WTC11 (cell line): ENCODE measurements around the gene ATP2B2. TPM values are rescaled to one million over a fixed set of nuclear protein-coding genes. Genes with fewer than 3 reads are reported as not detected.

ENCODE experiments used
- ATAC-seq: fragments of 200-7000 bp; cut with Tn5 transposase; 2 replicates; pipeline ENCODE4 v1.10.0; 2021; ENCODE audit warnings: mild to moderate bottlenecking, moderate library complexity
- CTCF ChIA-PET: fragments of 300-600 bp; sonication (Branson Sonifier 250); formaldehyde crosslinking; loops from one replicate; lab custom pipeline; 2021; ENCODE audit warnings: antibody characterized with exemption; lab: Charles Lee
- POLR2A ChIA-PET: fragments of 350-600 bp; sonication (Branson Sonifier 250); formaldehyde crosslinking; loops from one replicate; lab custom pipeline; 2021; ENCODE audit warnings: antibody characterized with exemption; lab: Charles Lee
- DNase-seq: peaks from one replicate; pipeline ENCODE4 v3.0.0; 2021; ENCODE audit warnings: low spot score
- H3K27ac Mint-ChIP-seq: 2 replicates; pipeline ENCODE4 v1.8.0; 2021; ENCODE audit warnings: mixed read lengths
- H3K27me3 Mint-ChIP-seq: 2 replicates; pipeline ENCODE4 v1.8.0; 2021; ENCODE audit warnings: low read depth, mild to moderate bottlenecking, moderate library complexity, mixed read lengths
- H3K36me3 Mint-ChIP-seq: 2 replicates; pipeline ENCODE4 v1.8.0; 2021; ENCODE audit warnings: mixed read lengths
- H3K4me1 Mint-ChIP-seq: 2 replicates; pipeline ENCODE4 v1.8.0; 2022; ENCODE audit warnings: mixed read lengths
- H3K4me3 Mint-ChIP-seq: 2 replicates; pipeline ENCODE4 v1.8.0; 2021; ENCODE audit warnings: mild to moderate bottlenecking, moderate library complexity, mixed read lengths
- H3K9me3 Mint-ChIP-seq: 2 replicates; pipeline ENCODE4 v1.8.0; 2021; ENCODE audit warnings: mixed read lengths
- ATF1 ChIP-seq: sonication (generic); formaldehyde crosslinking; IDR thresholded peaks from 2 replicates; pipeline ENCODE4 v1.8.1; 2023; ENCODE audit warnings: mild to moderate bottlenecking, moderate library complexity, missing genetic modification reagents
- FOXJ3 ChIP-seq: sonication (generic); formaldehyde crosslinking; IDR thresholded peaks from 2 replicates; pipeline ENCODE4 v1.9.0; 2021; ENCODE audit warnings: missing genetic modification reagents, mild to moderate bottlenecking, borderline replicate concordance
- FOXK1 ChIP-seq: sonication (generic); formaldehyde crosslinking; IDR thresholded peaks from 2 replicates; pipeline ENCODE4 v1.8.0; 2022; ENCODE audit warnings: mild to moderate bottlenecking, moderate library complexity, missing genetic modification reagents
- IRF2 ChIP-seq: sonication (generic); formaldehyde crosslinking; IDR thresholded peaks from 2 replicates; pipeline ENCODE4 v1.8.0; 2022; ENCODE audit warnings: low read depth, missing genetic modification reagents, borderline replicate concordance
- NR3C1 ChIP-seq: sonication (generic); formaldehyde crosslinking; conservative IDR thresholded peaks from 2 replicates; pipeline ENCODE4 v1.8.1; 2023; ENCODE audit warnings: low read depth, mild to moderate bottlenecking, missing genetic modification reagents
- OVOL2 ChIP-seq: fragments of 250-450 bp; sonication (Bioruptor Pico); IDR thresholded peaks from 2 replicates; pipeline ENCODE4 v1.9.0; 2021; ENCODE audit warnings: mild to moderate bottlenecking, borderline replicate concordance
- SOX15 ChIP-seq: fragments of 250-450 bp; sonication (Bioruptor Pico); IDR thresholded peaks from 2 replicates; pipeline ENCODE4 v1.9.0; 2021; ENCODE audit warnings: mild to moderate bottlenecking
- TEAD1 ChIP-seq: sonication (generic); formaldehyde crosslinking; IDR thresholded peaks from 2 replicates; pipeline ENCODE4 v1.8.0; 2022; ENCODE audit warnings: mild to moderate bottlenecking, missing genetic modification reagents
- TEAD4 ChIP-seq: sonication (generic); formaldehyde crosslinking; IDR thresholded peaks from 2 replicates; pipeline ENCODE4 v1.8.0; 2022; ENCODE audit warnings: mild to moderate bottlenecking, missing genetic modification reagents
- ZNF121 ChIP-seq: sonication (generic); formaldehyde crosslinking; IDR thresholded peaks from 2 replicates; pipeline ENCODE4 v1.8.0; 2023; ENCODE audit warnings: missing genetic modification reagents
- total RNA-seq: library from RNA; stranded (reverse); gene quantifications from 3 replicates; pipeline ENCODE4 v1.2.3, GENCODE V29; 2021
- TF ChIP-seq, protein P1 (sequence below): sonication (generic); formaldehyde crosslinking; IDR thresholded peaks from 2 replicates; pipeline ENCODE4 v1.8.1; 2023; ENCODE audit warnings: mild to moderate bottlenecking, moderate library complexity, missing genetic modification reagents
- TF ChIP-seq, protein P2 (sequence below): sonication (generic); formaldehyde crosslinking; IDR thresholded peaks from 2 replicates; pipeline ENCODE4 v1.8.0; 2022; ENCODE audit warnings: missing genetic modification reagents
- TF ChIP-seq, protein P3 (sequence below): sonication (generic); formaldehyde crosslinking; IDR thresholded peaks from 2 replicates; pipeline ENCODE4 v1.8.1; 2023; ENCODE audit warnings: mild to moderate bottlenecking, missing genetic modification reagents
- TF ChIP-seq, protein P4 (sequence below): fragments of 200-600 bp; IDR thresholded peaks from 2 replicates; pipeline ENCODE4 v1.8.0; 2022; ENCODE audit warnings: antibody characterized with exemption
- TF ChIP-seq, protein P5 (sequence below): fragments of 250-450 bp; sonication (Bioruptor Pico); IDR thresholded peaks from 2 replicates; pipeline ENCODE4 v2.1.2; 2022; ENCODE audit warnings: mild to moderate bottlenecking, moderate library complexity
- TF ChIP-seq, protein P6 (sequence below): sonication (generic); formaldehyde crosslinking; IDR thresholded peaks from 2 replicates; pipeline ENCODE4 v1.8.1; 2022; ENCODE audit warnings: mild to moderate bottlenecking, missing genetic modification reagents, moderate library complexity, borderline replicate concordance

ATP2B2 gene
- total RNA-seq, 1 experiment from 2014 or later, result 0.48 TPM

DNA sequence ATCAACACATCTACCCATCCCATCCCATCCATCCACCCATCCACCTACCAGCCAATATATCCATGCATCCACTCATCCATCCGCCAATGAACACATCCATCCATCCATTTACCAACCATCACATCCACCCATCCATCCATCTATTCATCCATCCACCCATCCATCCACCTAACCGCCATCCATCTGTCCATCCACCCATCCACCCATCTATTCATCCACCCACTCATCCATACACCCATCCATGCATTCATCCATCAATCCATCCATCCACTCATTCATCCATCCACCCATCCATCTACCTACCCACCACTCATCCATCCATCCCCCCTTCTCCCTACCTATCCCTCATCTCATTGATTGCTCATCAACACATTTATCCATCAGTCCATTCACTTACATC lies 136.9 kb downstream of the ATP2B2 start:
- POLR2A ChIA-PET, result no interaction called here
- Mint-ChIP-seq H3K4me1 (peaks cover 29% of the 10 kb centered on the region), H3K36me3 (peaks cover 4% of the 10 kb centered on the region), H3K27me3 (peaks cover 2% of the 10 kb centered on the region; the same call in 1 of the 2 replicates), H3K27ac (no peak overlapping the region), H3K9me3 (peaks cover 23% of the 10 kb centered on the region), H3K4me3 (no peak overlapping the region)
- TF ChIP-seq ATF1 (CRISPR knock-in tag) (no peak), FOXJ3 (CRISPR knock-in tag) (no peak), TEAD1 (CRISPR knock-in tag) (no peak), TEAD4 (CRISPR knock-in tag) (no peak)
- TF ChIP-seq, protein P1, sequence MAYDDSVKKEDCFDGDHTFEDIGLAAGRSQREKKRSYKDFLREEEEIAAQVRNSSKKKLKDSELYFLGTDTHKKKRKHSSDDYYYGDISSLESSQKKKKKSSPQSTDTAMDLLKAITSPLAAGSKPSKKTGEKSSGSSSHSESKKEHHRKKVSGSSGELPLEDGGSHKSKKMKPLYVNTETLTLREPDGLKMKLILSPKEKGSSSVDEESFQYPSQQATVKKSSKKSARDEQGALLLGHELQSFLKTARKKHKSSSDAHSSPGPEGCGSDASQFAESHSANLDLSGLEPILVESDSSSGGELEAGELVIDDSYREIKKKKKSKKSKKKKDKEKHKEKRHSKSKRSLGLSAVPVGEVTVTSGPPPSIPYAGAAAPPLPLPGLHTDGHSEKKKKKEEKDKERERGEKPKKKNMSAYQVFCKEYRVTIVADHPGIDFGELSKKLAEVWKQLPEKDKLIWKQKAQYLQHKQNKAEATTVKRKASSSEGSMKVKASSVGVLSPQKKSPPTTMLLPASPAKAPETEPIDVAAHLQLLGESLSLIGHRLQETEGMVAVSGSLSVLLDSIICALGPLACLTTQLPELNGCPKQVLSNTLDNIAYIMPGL, result no peak
- TF ChIP-seq, protein P2, sequence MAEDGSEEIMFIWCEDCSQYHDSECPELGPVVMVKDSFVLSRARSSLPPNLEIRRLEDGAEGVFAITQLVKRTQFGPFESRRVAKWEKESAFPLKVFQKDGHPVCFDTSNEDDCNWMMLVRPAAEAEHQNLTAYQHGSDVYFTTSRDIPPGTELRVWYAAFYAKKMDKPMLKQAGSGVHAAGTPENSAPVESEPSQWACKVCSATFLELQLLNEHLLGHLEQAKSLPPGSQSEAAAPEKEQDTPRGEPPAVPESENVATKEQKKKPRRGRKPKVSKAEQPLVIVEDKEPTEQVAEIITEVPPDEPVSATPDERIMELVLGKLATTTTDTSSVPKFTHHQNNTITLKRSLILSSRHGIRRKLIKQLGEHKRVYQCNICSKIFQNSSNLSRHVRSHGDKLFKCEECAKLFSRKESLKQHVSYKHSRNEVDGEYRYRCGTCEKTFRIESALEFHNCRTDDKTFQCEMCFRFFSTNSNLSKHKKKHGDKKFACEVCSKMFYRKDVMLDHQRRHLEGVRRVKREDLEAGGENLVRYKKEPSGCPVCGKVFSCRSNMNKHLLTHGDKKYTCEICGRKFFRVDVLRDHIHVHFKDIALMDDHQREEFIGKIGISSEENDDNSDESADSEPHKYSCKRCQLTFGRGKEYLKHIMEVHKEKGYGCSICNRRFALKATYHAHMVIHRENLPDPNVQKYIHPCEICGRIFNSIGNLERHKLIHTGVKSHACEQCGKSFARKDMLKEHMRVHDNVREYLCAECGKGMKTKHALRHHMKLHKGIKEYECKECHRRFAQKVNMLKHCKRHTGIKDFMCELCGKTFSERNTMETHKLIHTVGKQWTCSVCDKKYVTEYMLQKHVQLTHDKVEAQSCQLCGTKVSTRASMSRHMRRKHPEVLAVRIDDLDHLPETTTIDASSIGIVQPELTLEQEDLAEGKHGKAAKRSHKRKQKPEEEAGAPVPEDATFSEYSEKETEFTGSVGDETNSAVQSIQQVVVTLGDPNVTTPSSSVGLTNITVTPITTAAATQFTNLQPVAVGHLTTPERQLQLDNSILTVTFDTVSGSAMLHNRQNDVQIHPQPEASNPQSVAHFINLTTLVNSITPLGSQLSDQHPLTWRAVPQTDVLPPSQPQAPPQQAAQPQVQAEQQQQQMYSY, result no peak
- CTCF ChIA-PET, result interaction anchor here (2.8 kb wide), 1 partner anchor 24 kb away, joined by 14 read pairs; no protein-coding TSS in a partner anchor
- no peak for ATAC-seq
- DNase-seq, result no peak

DNA sequence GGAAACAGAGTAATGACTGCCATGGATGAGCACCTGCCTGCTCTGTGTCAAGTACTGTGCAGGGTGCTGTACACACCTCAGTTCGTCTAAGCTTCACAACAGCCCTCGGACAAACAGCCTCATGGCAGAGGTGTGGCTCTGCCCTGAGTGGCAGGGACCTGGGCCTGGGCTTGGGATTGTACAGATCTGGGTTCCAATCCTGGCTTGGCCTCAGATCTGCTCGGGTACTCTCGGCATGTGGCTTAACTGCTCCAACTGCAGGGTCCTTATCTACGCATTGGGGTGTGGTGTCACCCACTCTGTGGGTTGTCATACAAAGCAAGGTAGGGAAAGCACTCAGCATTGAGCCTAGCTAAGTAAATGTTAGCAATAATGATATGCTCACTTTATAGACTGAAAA lies 137.9 kb downstream of the ATP2B2 start:
- Mint-ChIP-seq H3K4me3 (no peak overlapping the region), H3K4me1 (peaks cover 22% of the 10 kb centered on the region), H3K36me3 (peaks cover 4% of the 10 kb centered on the region), H3K9me3 (peaks cover 27% of the 10 kb centered on the region), H3K27me3 (peaks cover 2% of the 10 kb centered on the region; the same call in 1 of the 2 replicates), H3K27ac (no peak overlapping the region)
- CTCF ChIA-PET, result interaction anchor here (1.0 to 2.8 kb wide), 6 partner anchors 16 to 304 kb away, joined by 3 to 14 read pairs (median 4); no protein-coding TSS in a partner anchor
- ATAC-seq (no peak), DNase-seq (no peak)
- POLR2A ChIA-PET, result no interaction called here
- TF ChIP-seq NR3C1 (no peak), FOXK1 (no peak), SOX15 (CRISPR knock-in tag) (no peak), ZNF121 (CRISPR knock-in tag) (no peak), OVOL2 (no peak), IRF2 (CRISPR knock-in tag) (no peak)
- TF ChIP-seq, protein P3, sequence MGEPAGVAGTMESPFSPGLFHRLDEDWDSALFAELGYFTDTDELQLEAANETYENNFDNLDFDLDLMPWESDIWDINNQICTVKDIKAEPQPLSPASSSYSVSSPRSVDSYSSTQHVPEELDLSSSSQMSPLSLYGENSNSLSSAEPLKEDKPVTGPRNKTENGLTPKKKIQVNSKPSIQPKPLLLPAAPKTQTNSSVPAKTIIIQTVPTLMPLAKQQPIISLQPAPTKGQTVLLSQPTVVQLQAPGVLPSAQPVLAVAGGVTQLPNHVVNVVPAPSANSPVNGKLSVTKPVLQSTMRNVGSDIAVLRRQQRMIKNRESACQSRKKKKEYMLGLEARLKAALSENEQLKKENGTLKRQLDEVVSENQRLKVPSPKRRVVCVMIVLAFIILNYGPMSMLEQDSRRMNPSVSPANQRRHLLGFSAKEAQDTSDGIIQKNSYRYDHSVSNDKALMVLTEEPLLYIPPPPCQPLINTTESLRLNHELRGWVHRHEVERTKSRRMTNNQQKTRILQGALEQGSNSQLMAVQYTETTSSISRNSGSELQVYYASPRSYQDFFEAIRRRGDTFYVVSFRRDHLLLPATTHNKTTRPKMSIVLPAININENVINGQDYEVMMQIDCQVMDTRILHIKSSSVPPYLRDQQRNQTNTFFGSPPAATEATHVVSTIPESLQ (CRISPR knock-in tag), result no peak
- TF ChIP-seq, protein P4, sequence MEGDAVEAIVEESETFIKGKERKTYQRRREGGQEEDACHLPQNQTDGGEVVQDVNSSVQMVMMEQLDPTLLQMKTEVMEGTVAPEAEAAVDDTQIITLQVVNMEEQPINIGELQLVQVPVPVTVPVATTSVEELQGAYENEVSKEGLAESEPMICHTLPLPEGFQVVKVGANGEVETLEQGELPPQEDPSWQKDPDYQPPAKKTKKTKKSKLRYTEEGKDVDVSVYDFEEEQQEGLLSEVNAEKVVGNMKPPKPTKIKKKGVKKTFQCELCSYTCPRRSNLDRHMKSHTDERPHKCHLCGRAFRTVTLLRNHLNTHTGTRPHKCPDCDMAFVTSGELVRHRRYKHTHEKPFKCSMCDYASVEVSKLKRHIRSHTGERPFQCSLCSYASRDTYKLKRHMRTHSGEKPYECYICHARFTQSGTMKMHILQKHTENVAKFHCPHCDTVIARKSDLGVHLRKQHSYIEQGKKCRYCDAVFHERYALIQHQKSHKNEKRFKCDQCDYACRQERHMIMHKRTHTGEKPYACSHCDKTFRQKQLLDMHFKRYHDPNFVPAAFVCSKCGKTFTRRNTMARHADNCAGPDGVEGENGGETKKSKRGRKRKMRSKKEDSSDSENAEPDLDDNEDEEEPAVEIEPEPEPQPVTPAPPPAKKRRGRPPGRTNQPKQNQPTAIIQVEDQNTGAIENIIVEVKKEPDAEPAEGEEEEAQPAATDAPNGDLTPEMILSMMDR, result no peak
- TF ChIP-seq, protein P5, sequence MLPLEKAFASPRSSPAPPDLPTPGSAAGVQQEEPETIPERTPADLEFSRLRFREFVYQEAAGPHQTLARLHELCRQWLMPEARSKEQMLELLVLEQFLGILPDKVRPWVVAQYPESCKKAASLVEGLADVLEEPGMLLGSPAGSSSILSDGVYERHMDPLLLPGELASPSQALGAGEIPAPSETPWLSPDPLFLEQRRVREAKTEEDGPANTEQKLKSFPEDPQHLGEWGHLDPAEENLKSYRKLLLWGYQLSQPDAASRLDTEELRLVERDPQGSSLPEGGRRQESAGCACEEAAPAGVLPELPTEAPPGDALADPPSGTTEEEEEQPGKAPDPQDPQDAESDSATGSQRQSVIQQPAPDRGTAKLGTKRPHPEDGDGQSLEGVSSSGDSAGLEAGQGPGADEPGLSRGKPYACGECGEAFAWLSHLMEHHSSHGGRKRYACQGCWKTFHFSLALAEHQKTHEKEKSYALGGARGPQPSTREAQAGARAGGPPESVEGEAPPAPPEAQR (CRISPR knock-in tag), result no peak
- TF ChIP-seq, protein P6, sequence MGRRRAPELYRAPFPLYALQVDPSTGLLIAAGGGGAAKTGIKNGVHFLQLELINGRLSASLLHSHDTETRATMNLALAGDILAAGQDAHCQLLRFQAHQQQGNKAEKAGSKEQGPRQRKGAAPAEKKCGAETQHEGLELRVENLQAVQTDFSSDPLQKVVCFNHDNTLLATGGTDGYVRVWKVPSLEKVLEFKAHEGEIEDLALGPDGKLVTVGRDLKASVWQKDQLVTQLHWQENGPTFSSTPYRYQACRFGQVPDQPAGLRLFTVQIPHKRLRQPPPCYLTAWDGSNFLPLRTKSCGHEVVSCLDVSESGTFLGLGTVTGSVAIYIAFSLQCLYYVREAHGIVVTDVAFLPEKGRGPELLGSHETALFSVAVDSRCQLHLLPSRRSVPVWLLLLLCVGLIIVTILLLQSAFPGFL, result no peak
